Activated naive CD4-positive, alpha-beta T cell treated with anti-CD3 and anti-CD28 coated beads for 36 hours (primary cell): ENCODE results near the gene FOXRED1. TPM values are rescaled to one million over a fixed set of nuclear protein-coding genes. Genes with fewer than 3 reads are reported as not detected.
"Not testable (repeated sequence)": the region's sequence is repeated elsewhere in the genome, so short reads cannot be mapped to it uniquely, and the experiment has no call there.

Source experiments
- CTCF ChIA-PET: fragments of 350-600 bp; sonication (Branson Sonifier 250); formaldehyde crosslinking; loops from one replicate; lab custom pipeline; 2021; ENCODE audit warnings: antibody characterized with exemption; lab: Charles Lee
- DNase-seq: peaks from one replicate; pipeline ENCODE4 v3.0.0-alpha.2; 2020
- H3K27ac Mint-ChIP-seq: one replicate; pipeline ENCODE4 v1.8.0; 2021; ENCODE audit warnings: mild to moderate bottlenecking, mixed read lengths
- H3K27me3 Mint-ChIP-seq: one replicate; pipeline ENCODE4 v1.8.0; 2021; ENCODE audit warnings: low read depth, mixed read lengths
- H3K36me3 Mint-ChIP-seq: one replicate; pipeline ENCODE4 v1.8.0; 2021; ENCODE audit warnings: low read depth, mixed read lengths
- H3K4me1 Mint-ChIP-seq: one replicate; pipeline ENCODE4 v1.8.0; 2021; ENCODE audit warnings: low read depth, mixed read lengths
- H3K4me3 Mint-ChIP-seq: one replicate; pipeline ENCODE4 v1.8.0; 2021; ENCODE audit warnings: mild to moderate bottlenecking, moderate library complexity, mixed read lengths
- H3K9me3 Mint-ChIP-seq: one replicate; pipeline ENCODE4 v1.8.0; 2021; ENCODE audit warnings: mixed read lengths
- intact Hi-C: fragments of 100-400 bp; cut with micrococcal nuclease; formaldehyde crosslinking; loops from one replicate; pipeline ENCODE4 v1.15.1; 2023
- total RNA-seq, 2 experiments: library from RNA; stranded (reverse); gene quantifications; one replicate each; pipeline ENCODE4 v1.2.3, GENCODE V29; 2021

Gene FOXRED1
- total RNA-seq, 2 experiments from 2014 or later, result 41.2 to 48.6 TPM

- H3K4me3 Mint-ChIP-seq, result peak overlapping the region; percentile 95
- no peaks in the 10 kb centered on the region for H3K27me3 Mint-ChIP-seq
- H3K36me3 Mint-ChIP-seq, result peaks cover 16% of the 10 kb centered on the region
- H3K27ac Mint-ChIP-seq, result peak overlapping the region; percentile 97
- H3K9me3 Mint-ChIP-seq, result no peaks in the 10 kb centered on the region
- CTCF ChIA-PET, result interaction anchor here (0.7 kb wide), 1 partner anchor 176 kb away, joined by 5 read pairs; no protein-coding TSS in a partner anchor
- peaks cover 35% of the 10 kb centered on the region for H3K4me1 Mint-ChIP-seq
- intact Hi-C loops, result loop anchor here (1.0 kb wide), 7 partner anchors 13 to 401 kb away; partner anchors contain the start of genes FAM118B, FOXRED1, PUS3 and RPUSD4
- peak; percentile 45 for DNase-seq
These were observed 35.6 kb downstream of the FOXRED1 start for GRCh38 chr11:126304457-126305075.

GRCh38 chr11:126305699-126306098 lies 36.7 kb downstream of the FOXRED1 start:
- peak overlapping the region; percentile 9 for H3K27ac Mint-ChIP-seq

GRCh38 chr11:126307706-126308105 lies 38.8 kb downstream of the FOXRED1 start:
- Mint-ChIP-seq H3K27me3 (no peaks in the 10 kb centered on the region), H3K36me3 (peaks cover 22% of the 10 kb centered on the region), H3K27ac (no peak overlapping the region), H3K4me3 (no peak overlapping the region), H3K4me1 (peaks cover 32% of the 10 kb centered on the region), H3K9me3 (no peaks in the 10 kb centered on the region)
- DNase-seq, result peak; percentile 49
- CTCF ChIA-PET, result interaction anchor here (1.6 to 8.3 kb wide), 2 partner anchors 11 to 174 kb away, joined by 7 to 98 read pairs; no protein-coding TSS in a partner anchor
- intact Hi-C loops, result no loop called here

More at GRCh38 chr11:126305699-126306098, 36.7 kb downstream of the FOXRED1 start:
- DNase-seq, result peak; percentile 53
- peaks cover 19% of the 10 kb centered on the region for H3K36me3 Mint-ChIP-seq
- CTCF ChIA-PET, result interaction anchor here (0.6 to 8.3 kb wide), 4 partner anchors 10 to 176 kb away, joined by 4 to 98 read pairs (median 4); no protein-coding TSS in a partner anchor
- no peaks in the 10 kb centered on the region for H3K27me3 Mint-ChIP-seq
- H3K4me1 Mint-ChIP-seq, result peaks cover 35% of the 10 kb centered on the region
- no peaks in the 10 kb centered on the region for H3K9me3 Mint-ChIP-seq
- intact Hi-C loops, result no loop called here
- H3K4me3 Mint-ChIP-seq, result peak overlapping the region; percentile 62

- no peak for DNase-seq
- no peaks in the 10 kb centered on the region for H3K27me3 Mint-ChIP-seq
- H3K36me3 Mint-ChIP-seq, result peaks cover 23% of the 10 kb centered on the region
- intact Hi-C loops, result no loop called here
- CTCF ChIA-PET, result interaction anchor here (1.6 to 8.3 kb wide), 2 partner anchors 11 to 174 kb away, joined by 7 to 98 read pairs; no protein-coding TSS in a partner anchor
- H3K4me3 Mint-ChIP-seq, result no peak overlapping the region
- H3K27ac Mint-ChIP-seq, result no peak overlapping the region
- H3K4me1 Mint-ChIP-seq, result peaks cover 28% of the 10 kb centered on the region
- H3K9me3 Mint-ChIP-seq, result no peaks in the 10 kb centered on the region
These were observed 39.3 kb downstream of the FOXRED1 start for GRCh38 chr11:126308271-126308671.

- DNase-seq, H3K27me3 Mint-ChIP-seq, H3K27ac Mint-ChIP-seq, H3K9me3 Mint-ChIP-seq, H3K4me3 Mint-ChIP-seq, intact Hi-C loops: not testable (repeated sequence)
- CTCF ChIA-PET, result interaction anchor here (1.4 to 8.3 kb wide), 2 partner anchors 13 to 173 kb away, joined by 5 to 98 read pairs; no protein-coding TSS in a partner anchor
- Mint-ChIP-seq H3K4me1 (peaks cover 27% of the 10 kb centered on the region), H3K36me3 (peaks cover 22% of the 10 kb centered on the region)
These were observed 39.8 kb downstream of the FOXRED1 start for GRCh38 chr11:126308771-126309170.

GRCh38 chr11:126310200-126310991 lies 41.4 kb downstream of the FOXRED1 start:
- H3K36me3 Mint-ChIP-seq, result peaks cover 30% of the 10 kb centered on the region

GRCh38 chr11:126310992-126311310 lies 42.0 kb downstream of the FOXRED1 start:
- H3K27me3 Mint-ChIP-seq, result no peaks in the 10 kb centered on the region
- intact Hi-C loops, result loop anchor here (1.0 to 10.0 kb wide), 2 partner anchors 169 to 684 kb away; no protein-coding TSS in a partner anchor
- peaks cover 30% of the 10 kb centered on the region for H3K36me3 Mint-ChIP-seq
- no peak overlapping the region for H3K27ac Mint-ChIP-seq
- peaks cover 5% of the 10 kb centered on the region for H3K9me3 Mint-ChIP-seq
- CTCF ChIA-PET, result interaction anchor here (0.6 to 8.3 kb wide), 18 partner anchors 8 to 250 kb away, joined by 3 to 98 read pairs (median 6); partner anchors contain the start of gene ST3GAL4
- H3K4me1 Mint-ChIP-seq, result peaks cover 13% of the 10 kb centered on the region
- H3K4me3 Mint-ChIP-seq, result no peak overlapping the region
- DNase-seq, result no peak

More at GRCh38 chr11:126310200-126310991, 41.4 kb downstream of the FOXRED1 start:
- Mint-ChIP-seq H3K9me3 (peaks cover 3% of the 10 kb centered on the region), H3K4me3 (no peak overlapping the region), H3K27ac (no peak overlapping the region), H3K27me3 (no peaks in the 10 kb centered on the region), H3K4me1 (peaks cover 18% of the 10 kb centered on the region)
- CTCF ChIA-PET, result interaction anchor here (0.6 to 8.3 kb wide), 20 partner anchors 9 to 250 kb away, joined by 3 to 98 read pairs (median 5); partner anchors contain the start of gene ST3GAL4
- peak; percentile 70 for DNase-seq
- intact Hi-C loops, result loop anchor here (1.0 to 10.0 kb wide), 2 partner anchors 170 to 684 kb away; no protein-coding TSS in a partner anchor

- Mint-ChIP-seq H3K4me3 (no peak overlapping the region), H3K27ac (no peak overlapping the region), H3K36me3 (peaks cover 35% of the 10 kb centered on the region), H3K27me3 (no peaks in the 10 kb centered on the region), H3K4me1 (peaks cover 15% of the 10 kb centered on the region), H3K9me3 (peaks cover 10% of the 10 kb centered on the region)
- no peak for DNase-seq
- intact Hi-C loops, result loop anchor here (10.0 kb wide), 1 partner anchor 683 kb away; no protein-coding TSS in a partner anchor
- CTCF ChIA-PET, result interaction anchor here (0.7 to 8.3 kb wide), 13 partner anchors 7 to 251 kb away, joined by 3 to 98 read pairs (median 7); partner anchors contain the start of gene ST3GAL4
These were observed 42.7 kb downstream of the FOXRED1 start for GRCh38 chr11:126311401-126312291.

GRCh38 chr11:126312961-126313360 lies 44.0 kb downstream of the FOXRED1 start:
- CTCF ChIA-PET, result interaction anchor here (2.4 to 8.3 kb wide), 3 partner anchors 8 to 169 kb away, joined by 5 to 98 read pairs (median 19); partner anchors contain the start of gene ST3GAL4
- intact Hi-C loops, result loop anchor here (10.0 kb wide), 1 partner anchor 682 kb away; no protein-coding TSS in a partner anchor
- no peaks in the 10 kb centered on the region for H3K27me3 Mint-ChIP-seq
- no peak overlapping the region for H3K4me3 Mint-ChIP-seq
- no peak overlapping the region for H3K27ac Mint-ChIP-seq
- peaks cover 10% of the 10 kb centered on the region for H3K9me3 Mint-ChIP-seq
- peaks cover 40% of the 10 kb centered on the region for H3K36me3 Mint-ChIP-seq
- H3K4me1 Mint-ChIP-seq, result peaks cover 19% of the 10 kb centered on the region
- no peak for DNase-seq

GRCh38 chr11:126313826-126314225 lies 44.9 kb downstream of the FOXRED1 start:
- Mint-ChIP-seq H3K9me3 (peaks cover 10% of the 10 kb centered on the region), H3K36me3 (peaks cover 40% of the 10 kb centered on the region), H3K4me3 (no peak overlapping the region), H3K27me3 (no peaks in the 10 kb centered on the region), H3K27ac (no peak overlapping the region), H3K4me1 (peaks cover 27% of the 10 kb centered on the region)
- DNase-seq, result no peak
- CTCF ChIA-PET, result interaction anchor here (0.9 to 8.3 kb wide), 2 partner anchors 42 to 168 kb away, joined by 3 to 98 read pairs; partner anchors contain the start of gene ST3GAL4
- intact Hi-C loops, result loop anchor here (10.0 kb wide), 1 partner anchor 681 kb away; no protein-coding TSS in a partner anchor

- peak overlapping the region; percentile 43 for H3K27ac Mint-ChIP-seq
- peaks cover 10% of the 10 kb centered on the region for H3K9me3 Mint-ChIP-seq
- intact Hi-C loops, result loop anchor here (1.0 to 10.0 kb wide), 4 partner anchors 13 to 677 kb away; partner anchors contain the start of gene DCPS
- CTCF ChIA-PET, result interaction anchor here (1.0 to 3.3 kb wide), 2 partner anchors 37 to 163 kb away, joined by 4 to 12 read pairs; no protein-coding TSS in a partner anchor
- peak overlapping the region; percentile 44 for H3K4me3 Mint-ChIP-seq
- no peak for DNase-seq
- H3K4me1 Mint-ChIP-seq, result peaks cover 32% of the 10 kb centered on the region
- H3K36me3 Mint-ChIP-seq, result peaks cover 27% of the 10 kb centered on the region
- H3K27me3 Mint-ChIP-seq, result no peaks in the 10 kb centered on the region
These were observed 48.4 kb downstream of the FOXRED1 start for GRCh38 chr11:126317432-126317755.
